Endothelial cell (in vitro differentiated cells): ENCODE measurements around the gene CCDC106. TPM values are rescaled to one million over a fixed set of nuclear protein-coding genes. Genes with fewer than 3 reads are reported as not detected.
A peak's percentile ranks its signal among the peaks of the same experiment; 100 is the strongest.

Source experiments
- DNase-seq: peaks from one replicate; pipeline ENCODE4 v3.0.0; 2021; ENCODE audit warnings: low spot score
- H3K27ac Mint-ChIP-seq: one replicate; pipeline ENCODE4 v1.8.0; 2021; ENCODE audit warnings: mixed read lengths, inconsistent platforms; ENCODE audit not compliant: unreplicated experiment
- H3K27me3 Mint-ChIP-seq: one replicate; pipeline ENCODE4 v1.8.0; 2021; ENCODE audit warnings: mild to moderate bottlenecking, moderate library complexity, mixed read lengths, inconsistent platforms; ENCODE audit not compliant: unreplicated experiment
- H3K36me3 Mint-ChIP-seq: one replicate; pipeline ENCODE4 v1.8.0; 2021; ENCODE audit warnings: mild to moderate bottlenecking, low read depth, mixed read lengths, inconsistent platforms; ENCODE audit not compliant: unreplicated experiment
- H3K4me1 Mint-ChIP-seq: one replicate; pipeline ENCODE4 v1.8.0; 2021; ENCODE audit warnings: mild to moderate bottlenecking, mixed read lengths, inconsistent platforms; ENCODE audit not compliant: unreplicated experiment
- H3K4me3 Mint-ChIP-seq: one replicate; pipeline ENCODE4 v1.8.0; 2021; ENCODE audit warnings: mild to moderate bottlenecking, mixed read lengths, inconsistent platforms; ENCODE audit not compliant: unreplicated experiment
- H3K9me3 Mint-ChIP-seq: one replicate; pipeline ENCODE4 v1.8.0; 2021; ENCODE audit warnings: mixed read lengths, inconsistent platforms; ENCODE audit not compliant: unreplicated experiment
- total RNA-seq: library from RNA; stranded (reverse); fragmentation: NEBNext Ultra II Directional; extraction: Animal tissue kit (Norgen Biotek cat#: 25700); gene quantifications from one replicate; pipeline ENCODE4 v1.2.1, GENCODE V29; 2021; ENCODE audit not compliant: unreplicated experiment
- TF ChIP-seq, protein P1 (sequence below): fragments of 200-600 bp; sonication (generic); IDR thresholded peaks from one replicate; pipeline ENCODE4 v1.5.0; 2021; ENCODE audit warnings: antibody characterized with exemption; ENCODE audit not compliant: unreplicated experiment

CCDC106 gene
- total RNA-seq, 1 donor from 2014 or later: 20.1 TPM

DNA sequence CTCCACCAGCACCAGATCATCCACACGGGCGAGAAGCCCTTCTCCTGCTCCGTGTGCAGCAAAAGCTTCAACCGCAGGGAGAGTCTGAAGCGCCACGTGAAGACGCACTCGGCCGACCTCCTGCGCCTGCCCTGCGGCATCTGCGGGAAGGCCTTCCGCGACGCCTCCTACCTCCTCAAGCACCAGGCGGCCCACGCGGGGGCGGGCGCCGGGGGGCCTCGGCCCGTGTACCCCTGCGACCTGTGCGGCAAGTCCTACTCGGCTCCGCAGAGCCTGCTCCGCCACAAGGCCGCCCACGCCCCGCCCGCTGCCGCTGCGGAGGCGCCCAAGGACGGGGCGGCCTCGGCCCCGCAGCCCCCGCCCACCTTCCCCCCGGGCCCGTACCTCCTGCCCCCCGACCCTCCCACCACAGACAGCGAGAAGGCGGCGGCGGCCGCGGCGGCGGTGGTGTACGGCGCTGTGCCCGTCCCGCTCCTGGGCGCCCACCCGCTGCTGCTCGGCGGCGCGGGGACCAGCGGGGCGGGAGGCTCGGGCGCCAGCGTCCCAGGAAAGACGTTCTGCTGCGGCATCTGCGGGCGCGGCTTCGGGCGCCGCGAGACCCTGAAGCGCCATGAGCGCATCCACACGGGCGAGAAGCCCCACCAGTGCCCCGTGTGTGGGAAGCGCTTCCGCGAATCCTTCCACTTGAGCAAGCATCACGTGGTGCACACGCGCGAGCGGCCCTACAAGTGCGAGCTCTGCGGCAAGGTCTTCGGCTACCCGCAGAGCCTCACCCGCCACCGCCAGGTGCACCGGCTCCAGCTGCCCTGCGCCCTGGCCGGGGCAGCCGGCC is 33.1 kb upstream of the CCDC106 start:
- Mint-ChIP-seq H3K4me3 (no peak overlapping the region), H3K36me3 (peaks cover 19% of the 10 kb centered on the region), H3K27ac (no peak overlapping the region), H3K27me3 (peaks cover 15% of the 10 kb centered on the region), H3K4me1 (peaks cover under 1% of the 10 kb centered on the region), H3K9me3 (no peaks in the 10 kb centered on the region)
- TF ChIP-seq, protein P1, sequence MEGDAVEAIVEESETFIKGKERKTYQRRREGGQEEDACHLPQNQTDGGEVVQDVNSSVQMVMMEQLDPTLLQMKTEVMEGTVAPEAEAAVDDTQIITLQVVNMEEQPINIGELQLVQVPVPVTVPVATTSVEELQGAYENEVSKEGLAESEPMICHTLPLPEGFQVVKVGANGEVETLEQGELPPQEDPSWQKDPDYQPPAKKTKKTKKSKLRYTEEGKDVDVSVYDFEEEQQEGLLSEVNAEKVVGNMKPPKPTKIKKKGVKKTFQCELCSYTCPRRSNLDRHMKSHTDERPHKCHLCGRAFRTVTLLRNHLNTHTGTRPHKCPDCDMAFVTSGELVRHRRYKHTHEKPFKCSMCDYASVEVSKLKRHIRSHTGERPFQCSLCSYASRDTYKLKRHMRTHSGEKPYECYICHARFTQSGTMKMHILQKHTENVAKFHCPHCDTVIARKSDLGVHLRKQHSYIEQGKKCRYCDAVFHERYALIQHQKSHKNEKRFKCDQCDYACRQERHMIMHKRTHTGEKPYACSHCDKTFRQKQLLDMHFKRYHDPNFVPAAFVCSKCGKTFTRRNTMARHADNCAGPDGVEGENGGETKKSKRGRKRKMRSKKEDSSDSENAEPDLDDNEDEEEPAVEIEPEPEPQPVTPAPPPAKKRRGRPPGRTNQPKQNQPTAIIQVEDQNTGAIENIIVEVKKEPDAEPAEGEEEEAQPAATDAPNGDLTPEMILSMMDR: no peak
- DNase-seq: no peak

DNA sequence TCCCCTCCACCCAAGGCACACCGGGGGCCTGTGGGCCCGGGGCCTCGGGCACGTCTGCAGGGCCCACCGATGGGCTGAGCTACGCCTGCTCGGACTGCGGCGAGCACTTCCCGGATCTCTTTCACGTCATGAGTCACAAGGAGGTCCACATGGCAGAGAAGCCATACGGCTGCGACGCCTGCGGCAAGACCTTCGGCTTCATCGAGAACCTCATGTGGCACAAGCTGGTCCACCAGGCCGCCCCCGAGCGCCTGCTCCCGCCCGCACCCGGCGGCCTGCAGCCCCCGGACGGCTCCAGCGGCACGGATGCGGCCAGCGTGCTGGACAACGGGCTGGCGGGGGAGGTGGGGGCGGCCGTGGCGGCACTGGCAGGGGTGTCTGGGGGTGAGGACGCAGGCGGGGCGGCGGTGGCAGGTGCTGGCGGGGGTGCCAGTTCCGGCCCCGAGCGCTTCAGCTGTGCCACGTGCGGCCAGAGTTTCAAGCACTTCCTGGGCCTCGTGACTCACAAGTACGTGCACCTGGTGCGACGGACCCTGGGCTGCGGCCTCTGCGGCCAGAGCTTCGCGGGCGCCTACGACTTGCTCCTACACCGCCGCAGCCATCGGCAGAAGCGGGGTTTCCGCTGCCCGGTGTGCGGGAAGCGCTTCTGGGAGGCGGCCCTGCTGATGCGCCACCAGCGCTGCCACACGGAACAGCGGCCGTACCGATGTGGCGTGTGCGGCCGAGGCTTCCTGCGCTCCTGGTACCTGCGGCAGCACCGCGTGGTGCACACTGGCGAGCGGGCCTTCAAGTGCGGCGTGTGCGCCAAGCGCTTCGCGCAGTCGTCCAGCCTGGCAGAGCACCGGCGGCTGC is 32.2 kb upstream of the CCDC106 start:
- Mint-ChIP-seq H3K36me3 (peaks cover 18% of the 10 kb centered on the region), H3K27me3 (peaks cover 13% of the 10 kb centered on the region), H3K4me1 (no peaks in the 10 kb centered on the region), H3K4me3 (no peak overlapping the region), H3K27ac (no peak overlapping the region), H3K9me3 (no peaks in the 10 kb centered on the region)
- DNase-seq: no peak
- TF ChIP-seq, protein P1: no peak

DNA sequence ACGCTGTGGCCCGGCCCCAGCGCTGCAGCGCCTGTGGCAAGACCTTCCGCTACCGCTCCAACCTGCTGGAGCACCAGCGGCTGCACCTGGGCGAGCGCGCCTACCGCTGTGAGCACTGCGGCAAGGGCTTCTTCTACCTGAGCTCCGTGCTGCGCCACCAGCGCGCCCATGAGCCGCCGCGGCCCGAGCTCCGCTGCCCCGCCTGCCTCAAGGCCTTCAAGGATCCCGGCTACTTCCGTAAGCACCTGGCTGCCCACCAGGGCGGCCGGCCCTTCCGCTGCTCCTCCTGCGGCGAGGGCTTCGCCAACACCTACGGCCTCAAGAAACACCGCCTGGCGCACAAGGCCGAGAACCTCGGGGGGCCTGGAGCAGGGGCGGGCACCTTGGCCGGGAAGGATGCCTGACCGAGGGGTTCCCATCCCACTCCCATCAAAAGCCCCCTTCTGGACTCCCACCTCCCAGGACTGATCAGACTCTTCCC is 31.6 kb upstream of the CCDC106 start:
- Mint-ChIP-seq H3K36me3 (peaks cover 15% of the 10 kb centered on the region), H3K27ac (no peak overlapping the region), H3K27me3 (peaks cover 13% of the 10 kb centered on the region), H3K9me3 (no peaks in the 10 kb centered on the region), H3K4me3 (no peak overlapping the region), H3K4me1 (no peaks in the 10 kb centered on the region)
- TF ChIP-seq, protein P1: no peak
- DNase-seq: no peak

DNA sequence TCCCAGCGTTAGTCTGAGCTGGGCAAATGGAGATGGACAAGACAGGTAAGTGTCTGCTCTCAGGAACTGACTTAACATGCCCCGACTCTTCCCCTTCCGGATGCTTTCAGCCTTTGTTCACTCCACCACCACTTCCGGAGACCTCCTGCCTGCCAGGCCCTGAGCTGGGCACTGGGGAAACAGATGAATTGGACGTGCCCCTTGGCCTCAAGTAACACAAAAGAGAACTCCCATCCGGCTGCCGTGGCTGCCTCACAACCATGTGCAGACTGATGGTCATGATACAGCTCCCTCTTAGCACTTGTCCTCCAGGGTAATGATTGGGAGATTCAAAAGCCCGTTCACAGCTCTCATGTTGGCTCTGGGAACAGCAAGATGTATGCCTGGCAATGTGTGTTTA is 30.6 kb upstream of the CCDC106 start:
- peak overlapping the region; percentile 64 for H3K27ac Mint-ChIP-seq
- H3K27me3 Mint-ChIP-seq: peaks cover 13% of the 10 kb centered on the region
- H3K9me3 Mint-ChIP-seq: no peaks in the 10 kb centered on the region
- no peaks in the 10 kb centered on the region for H3K4me1 Mint-ChIP-seq
- peak overlapping the region; percentile 71 for H3K4me3 Mint-ChIP-seq
- peaks cover 10% of the 10 kb centered on the region for H3K36me3 Mint-ChIP-seq
- TF ChIP-seq, protein P1: no peak
- no peak for DNase-seq
